HG03139 (cell line): ENCODE data around the gene TIMM29.
A peak's percentile ranks its signal among the peaks of the same experiment; 100 is the strongest.
"Not testable (repeated sequence)": the region's sequence is repeated elsewhere in the genome, so short reads cannot be mapped to it uniquely, and the experiment has no call there.

Experiments used
- ATAC-seq: cut with Tn5 transposase; IDR thresholded peaks from one replicate; pipeline ENCODE4 v1.9.1; 2021; ENCODE audit not compliant: unreplicated experiment

TIMM29 gene

GRCh38 chr19:10936661-10937084 lies 8.1 kb downstream of the TIMM29 start:
- no peak for ATAC-seq

- ATAC-seq: not testable (repeated sequence)
These were observed 13.0 kb downstream of the TIMM29 start for GRCh38 chr19:10941649-10942048.

- not testable (repeated sequence) for ATAC-seq
These were observed 14.8 kb downstream of the TIMM29 start for GRCh38 chr19:10943412-10943811.

GRCh38 chr19:10945264-10945663 lies 16.7 kb downstream of the TIMM29 start:
- no peak for ATAC-seq

- ATAC-seq: no peak
These were observed 18.5 kb downstream of the TIMM29 start for GRCh38 chr19:10946958-10947657.

- ATAC-seq: no peak
These were observed 24.2 kb downstream of the TIMM29 start for GRCh38 chr19:10952809-10953208.

GRCh38 chr19:10959277-10959968 lies 30.8 kb downstream of the TIMM29 start:
- ATAC-seq: not testable (repeated sequence)

- ATAC-seq: peak; percentile 63
These were observed 31.9 kb downstream of the TIMM29 start, which contains the start of gene SMARCA4 for GRCh38 chr19:10960314-10961072. TSS of gene SMARCA4 (plus strand) at chr19:10961030. CDS start at chr19:10984152, 23,122 bp downstream.

- peak; percentile 30 for ATAC-seq
These were observed 32.7 kb downstream of the TIMM29 start for GRCh38 chr19:10961073-10961860.

GRCh38 chr19:10962863-10963262 lies 34.3 kb downstream of the TIMM29 start:
- ATAC-seq: no peak

GRCh38 chr19:10963865-10964264 lies 35.3 kb downstream of the TIMM29 start:
- ATAC-seq: no peak

- ATAC-seq: no peak
These were observed 36.3 kb downstream of the TIMM29 start for GRCh38 chr19:10964903-10965302.

- no peak for ATAC-seq
These were observed 36.8 kb downstream of the TIMM29 start for GRCh38 chr19:10965398-10965797.

- no peak for ATAC-seq
These were observed 38.2 kb downstream of the TIMM29 start for GRCh38 chr19:10966809-10967208.

GRCh38 chr19:10968527-10969135 lies 40.0 kb downstream of the TIMM29 start:
- no peak for ATAC-seq

- ATAC-seq: no peak
These were observed 42.6 kb downstream of the TIMM29 start for GRCh38 chr19:10971107-10971726.

- ATAC-seq: no peak
These were observed 46.9 kb downstream of the TIMM29 start for GRCh38 chr19:10975374-10976130.

- ATAC-seq: no peak
These were observed 47.7 kb downstream of the TIMM29 start for GRCh38 chr19:10976131-10976892.

GRCh38 chr19:10977742-10978092 lies 49.1 kb downstream of the TIMM29 start:
- no peak for ATAC-seq
